ENCODE results near the gene BARHL2.

The BARHL2 gene

GRCh38 chr1:90724361-90724760 is 7.3 kb upstream of the BARHL2 start:
- DNase-seq, result no peak

- no peak for DNase-seq
Measured at GRCh38 chr1:90723590-90724108, 6.5 kb upstream of the BARHL2 start.

- DNase-seq, result no peak
Measured at GRCh38 chr1:90722874-90723589, 5.9 kb upstream of the BARHL2 start.

GRCh38 chr1:90721210-90722194 is 4.4 kb upstream of the BARHL2 start:
- DNase-seq, result peak; percentile 56

- no peak for DNase-seq
Measured at GRCh38 chr1:90720145-90720636, 3.1 kb upstream of the BARHL2 start.

GRCh38 chr1:90719330-90720144 is 2.4 kb upstream of the BARHL2 start:
- DNase-seq, result no peak

- peak; percentile 27 for DNase-seq
Measured at GRCh38 chr1:90718411-90719329, 1.6 kb upstream of the BARHL2 start.

GRCh38 chr1:90717665-90718410 is 736 bp upstream of the BARHL2 start:
- DNase-seq, result peak; percentile 46

- no peak for DNase-seq
Measured at GRCh38 chr1:90717356-90717664, 208 bp upstream of the BARHL2 start.

- no peak for DNase-seq
Measured at GRCh38 chr1:90716243-90716551, 905 bp downstream of the BARHL2 start.

GRCh38 chr1:90715309-90715708 is 1.8 kb downstream of the BARHL2 start:
- no peak for DNase-seq

- no peak for DNase-seq
Measured at GRCh38 chr1:90714521-90714951, 2.6 kb downstream of the BARHL2 start.

GRCh38 chr1:90713741-90714509 is 3.2 kb downstream of the BARHL2 start:
- peak; percentile 35 for DNase-seq

- DNase-seq, result no peak
Measured at GRCh38 chr1:90712915-90713730, 4.0 kb downstream of the BARHL2 start.

GRCh38 chr1:90712153-90712856 is 4.8 kb downstream of the BARHL2 start:
- DNase-seq, result no peak

- DNase-seq, result no peak
Measured at GRCh38 chr1:90711696-90712095, 5.4 kb downstream of the BARHL2 start.

GRCh38 chr1:90710579-90711536 is 6.2 kb downstream of the BARHL2 start:
- DNase-seq, result no peak

Data from right hindlimb (tissue), 1 donor.